Measurements from ENCODE around the gene SELENOV. TPM values are rescaled to one million over a fixed set of nuclear protein-coding genes. Genes with fewer than 3 reads are reported as not detected.
"Not testable (repeated sequence)": the region's sequence is repeated elsewhere in the genome, so short reads cannot be mapped to it uniquely, and the experiment has no call there.

The SELENOV gene, protein sequence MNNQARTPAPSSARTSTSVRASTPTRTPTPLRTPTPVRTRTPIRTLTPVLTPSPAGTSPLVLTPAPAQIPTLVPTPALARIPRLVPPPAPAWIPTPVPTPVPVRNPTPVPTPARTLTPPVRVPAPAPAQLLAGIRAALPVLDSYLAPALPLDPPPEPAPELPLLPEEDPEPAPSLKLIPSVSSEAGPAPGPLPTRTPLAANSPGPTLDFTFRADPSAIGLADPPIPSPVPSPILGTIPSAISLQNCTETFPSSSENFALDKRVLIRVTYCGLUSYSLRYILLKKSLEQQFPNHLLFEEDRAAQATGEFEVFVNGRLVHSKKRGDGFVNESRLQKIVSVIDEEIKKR
- polyA plus RNA-seq (2013, experiment 1 of 2; ENCODE audit: insufficient read length) = not detected
- not detected for polyA plus RNA-seq (2013, experiment 2 of 2; ENCODE audit: insufficient read length)

DNA sequence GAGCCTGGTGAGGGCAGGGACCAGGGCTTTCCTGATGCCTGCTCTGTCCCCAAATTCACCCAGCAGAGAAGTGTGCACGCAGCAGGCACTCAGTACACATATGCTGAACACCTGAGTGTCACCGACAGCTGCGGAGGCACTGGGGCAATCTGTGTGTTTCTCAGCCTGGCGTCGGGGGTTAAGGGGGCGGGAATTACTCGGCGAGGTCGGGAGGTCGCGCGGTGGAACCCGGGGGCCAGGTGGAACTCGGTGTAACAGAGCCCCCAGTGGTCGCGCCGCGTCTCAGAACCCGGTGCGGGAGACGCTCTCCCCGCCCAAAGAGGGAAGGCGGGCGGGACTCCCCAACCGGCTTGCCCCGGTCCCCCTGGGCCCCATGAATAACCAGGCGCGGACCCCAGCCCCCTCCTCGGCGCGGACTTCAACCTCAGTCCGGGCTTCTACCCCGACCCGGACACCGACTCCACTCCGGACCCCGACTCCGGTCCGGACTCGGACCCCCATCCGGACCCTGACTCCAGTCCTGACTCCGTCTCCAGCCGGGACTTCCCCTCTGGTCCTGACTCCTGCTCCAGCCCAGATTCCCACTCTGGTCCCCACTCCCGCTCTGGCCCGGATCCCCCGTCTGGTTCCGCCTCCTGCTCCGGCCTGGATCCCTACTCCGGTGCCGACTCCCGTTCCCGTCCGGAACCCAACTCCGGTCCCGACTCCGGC is at the start of gene SELENOV:
TSS of gene SELENOV (plus strand) at position 300 of the 711 bp plus-strand sequence. CDS start at position 374, 74 bp downstream.
- DNase-seq = no peak

DNA sequence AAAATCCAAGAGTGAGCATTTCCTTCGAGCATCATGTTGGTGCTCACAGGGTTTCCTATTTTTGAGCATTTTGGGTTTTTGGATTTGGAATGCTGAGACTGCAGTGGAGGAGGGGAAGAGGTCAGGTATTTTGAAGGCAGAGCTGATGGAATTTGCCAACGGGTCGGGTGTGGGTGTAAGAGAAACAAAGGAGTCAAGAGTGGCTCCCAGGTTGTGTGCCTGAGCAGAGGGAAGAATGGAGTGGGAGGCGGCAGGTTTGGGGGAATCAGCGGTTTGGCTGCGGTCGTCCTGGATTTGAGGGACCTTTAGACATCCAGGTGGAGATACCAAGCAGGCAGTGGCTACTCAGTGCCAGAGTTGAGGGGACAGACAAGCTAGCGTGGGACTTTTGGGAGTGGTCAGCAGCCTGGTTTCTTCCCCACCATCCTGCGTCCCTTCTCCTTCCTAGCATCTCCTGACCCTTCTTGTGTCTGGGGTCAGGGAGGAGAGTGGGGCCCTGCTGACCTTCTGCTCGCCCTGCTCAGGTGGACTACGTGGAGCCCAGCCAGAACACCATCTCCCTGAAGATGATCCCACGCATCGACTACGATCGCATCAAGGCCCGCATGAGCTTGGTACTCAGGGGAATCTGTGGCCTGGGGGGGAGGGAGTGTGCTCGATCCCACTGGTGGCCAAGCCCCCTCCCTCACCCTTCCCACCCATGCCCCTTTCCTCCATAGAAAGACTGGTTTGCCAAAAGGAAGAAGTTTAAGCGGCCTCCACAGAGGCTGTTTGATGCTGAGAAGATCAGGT is 48.8 kb upstream of the SELENOV start:
- no peak for DNase-seq

DNA sequence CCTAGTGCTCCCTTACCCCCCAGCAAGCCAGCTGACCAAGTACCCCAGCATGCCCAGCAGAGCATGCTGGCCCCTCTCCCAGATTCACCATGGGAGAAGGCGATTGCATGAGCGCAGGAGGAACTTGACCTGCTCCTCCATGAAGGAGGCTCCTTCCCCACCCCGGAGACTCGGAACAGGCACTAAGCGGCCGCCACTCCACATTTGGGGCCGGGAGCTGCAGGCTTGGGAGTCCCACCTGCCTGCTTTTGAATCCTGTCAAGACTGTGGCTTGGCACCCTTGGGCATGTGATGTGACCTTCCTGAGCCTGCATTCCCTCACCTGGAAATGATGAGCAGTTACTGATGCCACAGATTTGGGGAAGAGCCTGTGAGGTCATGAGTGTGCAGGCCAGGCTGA is 47.0 kb upstream of the SELENOV start:
- DNase-seq = no peak

DNA sequence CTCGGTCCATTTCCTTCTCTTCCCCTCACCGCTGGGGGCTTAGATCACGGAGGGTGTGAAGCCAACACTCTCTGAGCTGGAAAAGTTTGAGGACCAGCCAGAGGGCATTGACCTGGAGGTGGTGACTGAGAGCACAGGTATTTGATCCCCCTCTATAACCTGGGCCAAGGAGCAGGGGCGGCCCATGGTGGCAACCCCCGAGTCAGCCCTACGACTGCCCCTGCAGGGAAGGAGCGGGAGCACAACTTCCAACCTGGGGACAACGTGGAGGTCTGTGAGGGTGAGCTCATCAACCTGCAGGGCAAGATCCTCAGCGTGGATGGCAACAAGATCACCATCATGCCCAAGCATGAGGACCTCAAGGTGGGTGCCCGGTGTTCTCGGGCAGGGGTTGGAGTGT is 45.9 kb upstream of the SELENOV start:
- DNase-seq = no peak

DNA sequence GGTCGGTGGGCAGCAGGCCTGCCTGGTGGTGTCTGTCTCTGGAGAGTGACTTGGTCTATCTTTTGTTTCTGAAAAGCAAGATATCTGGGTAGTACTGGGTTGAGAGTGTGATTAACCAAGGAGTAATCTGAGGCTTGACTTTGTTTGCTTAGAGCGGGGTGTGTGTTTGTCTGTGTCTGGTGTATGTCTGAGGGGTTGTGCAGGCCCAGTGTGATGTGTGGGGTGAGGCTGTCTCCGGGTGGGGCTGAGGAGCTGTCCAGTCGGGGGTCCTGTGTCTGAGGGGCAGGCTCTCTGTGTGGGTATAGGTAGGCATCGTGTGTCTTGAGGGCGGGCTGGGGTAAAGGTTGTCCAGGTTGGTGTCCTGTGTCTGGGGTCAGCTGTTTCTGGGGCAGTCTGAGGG is 45.4 kb upstream of the SELENOV start:
- no peak for DNase-seq

DNA sequence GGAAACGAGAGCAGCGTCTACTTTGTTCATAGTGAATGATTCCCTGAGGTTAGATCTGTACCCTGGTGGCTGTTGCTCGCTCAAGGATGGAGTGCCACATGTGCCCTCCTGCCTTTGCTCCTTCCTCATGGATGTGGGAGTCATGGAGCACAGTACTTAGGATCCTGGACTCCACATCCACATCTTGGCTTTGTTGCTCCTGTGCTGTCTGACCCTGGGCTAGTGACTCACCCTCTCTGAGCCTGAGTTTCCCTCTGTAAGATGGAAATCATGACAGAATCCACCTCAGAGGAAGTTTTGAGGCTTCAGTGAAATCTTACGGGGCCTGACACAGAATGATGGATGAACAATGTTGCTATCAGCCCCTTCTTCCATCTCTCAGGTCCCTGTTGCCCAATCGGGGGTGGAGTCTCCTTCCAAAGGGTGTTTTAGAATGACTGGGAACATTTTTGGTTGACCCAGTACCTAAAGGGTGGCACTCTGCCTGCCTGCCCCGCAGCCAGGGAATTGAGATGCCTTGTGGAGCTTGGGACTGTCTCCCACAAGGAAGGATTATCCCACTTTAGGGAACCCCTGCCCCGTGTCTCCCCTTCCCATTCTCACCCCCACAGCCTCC is 44.1 kb upstream of the SELENOV start:
- DNase-seq = no peak

DNA sequence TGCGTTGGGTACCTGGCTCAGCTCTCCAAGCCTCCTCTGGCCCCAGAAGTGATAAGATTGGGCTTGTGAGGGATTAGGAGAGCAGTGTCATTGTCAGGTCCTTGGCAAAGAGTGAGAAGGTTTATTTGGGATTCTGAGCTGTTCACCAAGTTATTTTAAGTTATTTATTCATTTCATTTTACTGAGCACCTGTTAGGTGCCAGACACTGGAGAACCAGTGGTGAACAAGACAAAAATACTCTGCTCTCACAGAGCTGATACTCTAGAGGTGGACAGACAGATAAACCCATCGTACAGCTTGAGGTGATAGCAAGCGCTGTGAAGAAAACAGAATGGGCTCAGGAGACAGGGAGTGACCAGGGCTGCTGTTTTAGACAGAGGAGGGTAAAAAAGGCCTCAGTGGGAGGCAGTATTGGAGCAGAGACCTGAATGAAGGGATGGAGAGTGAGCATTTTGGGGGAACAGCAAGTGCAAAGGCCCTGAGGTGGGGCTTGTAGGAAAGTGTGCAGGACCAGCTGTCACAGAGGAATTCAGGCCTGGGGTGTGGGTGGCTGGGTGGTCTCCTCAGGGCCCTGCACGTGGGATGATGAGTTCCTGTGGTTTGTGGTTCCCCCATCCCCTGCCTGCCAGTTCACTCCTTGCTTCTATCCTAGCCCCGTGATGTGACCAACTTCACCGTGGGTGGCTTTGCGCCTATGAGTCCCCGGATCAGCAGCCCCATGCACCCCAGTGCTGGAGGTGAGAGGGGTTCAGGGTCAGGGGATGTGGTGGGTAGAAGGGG is 43.0 kb upstream of the SELENOV start:
- no peak for DNase-seq

DNA sequence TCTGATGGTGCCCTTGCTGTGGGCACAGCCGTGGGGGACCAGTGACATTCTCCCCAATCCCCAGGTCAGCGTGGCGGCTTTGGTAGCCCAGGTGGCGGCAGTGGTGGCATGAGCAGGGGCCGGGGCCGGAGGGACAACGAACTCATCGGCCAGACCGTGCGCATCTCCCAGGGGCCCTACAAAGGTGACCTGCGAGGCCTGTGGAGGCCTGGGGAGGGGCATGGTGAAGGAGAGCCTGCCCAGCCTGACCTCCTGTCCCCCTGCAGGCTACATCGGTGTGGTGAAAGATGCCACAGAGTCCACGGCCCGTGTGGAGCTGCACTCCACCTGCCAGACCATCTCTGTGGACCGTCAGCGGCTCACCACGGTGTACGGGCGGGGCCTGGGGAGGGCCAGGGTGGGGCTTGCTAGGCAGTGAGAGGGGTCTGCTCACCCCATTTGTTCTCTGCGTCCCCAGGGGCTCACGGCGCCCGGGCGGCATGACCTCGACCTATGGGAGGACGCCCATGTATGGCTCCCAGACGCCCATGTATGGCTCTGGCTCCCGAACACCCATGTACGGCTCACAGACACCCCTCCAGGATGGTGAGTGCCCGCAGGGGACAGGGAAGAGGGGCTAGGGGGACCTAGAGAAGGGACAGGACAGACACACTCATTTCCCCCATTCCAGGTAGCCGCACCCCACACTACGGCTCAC is 42.0 kb upstream of the SELENOV start:
- DNase-seq = no peak

DNA sequence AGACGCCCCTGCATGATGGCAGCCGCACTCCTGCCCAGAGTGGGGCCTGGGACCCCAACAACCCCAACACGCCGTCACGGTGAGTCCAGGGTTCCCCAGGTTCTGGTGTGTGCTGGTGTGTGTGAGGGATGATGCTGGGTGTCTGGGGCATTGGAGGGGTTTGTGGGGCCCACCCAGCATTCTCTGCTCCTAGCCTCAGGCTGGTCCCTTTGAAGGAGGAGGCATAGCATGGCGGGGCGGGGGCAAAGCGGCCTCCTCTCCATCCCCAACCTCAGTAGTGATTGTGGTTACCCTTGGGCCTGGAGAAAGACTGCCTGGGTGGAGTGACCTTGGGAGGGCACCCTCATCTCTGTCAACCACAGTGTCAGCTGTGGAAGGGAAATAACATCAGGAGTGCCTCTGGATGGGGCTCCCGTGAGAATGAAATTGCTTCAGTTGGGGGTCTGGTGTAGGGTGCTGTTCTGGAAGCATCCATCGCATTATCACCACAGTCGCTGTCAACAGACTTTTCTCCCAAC is 41.4 kb upstream of the SELENOV start:
- no peak for DNase-seq

DNA sequence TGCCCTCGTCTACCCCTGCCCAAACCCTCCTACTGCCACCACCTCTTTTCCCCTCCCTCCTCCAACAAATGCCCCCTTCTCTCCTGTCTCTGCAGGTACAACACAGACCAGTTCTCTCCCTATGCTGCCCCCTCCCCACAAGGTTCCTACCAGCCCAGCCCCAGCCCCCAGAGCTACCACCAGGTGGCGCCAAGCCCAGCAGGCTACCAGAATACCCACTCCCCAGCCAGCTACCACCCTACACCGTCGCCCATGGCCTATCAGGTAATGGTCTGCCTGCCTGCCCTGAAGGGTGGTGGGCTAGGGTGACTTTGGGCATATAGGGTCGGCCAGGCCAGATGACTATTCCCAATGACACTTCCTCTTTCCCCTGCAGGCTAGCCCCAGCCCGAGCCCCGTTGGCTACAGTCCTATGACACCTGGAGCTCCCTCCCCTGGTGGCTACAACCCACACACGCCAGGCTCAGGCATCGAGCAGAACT is 40.8 kb upstream of the SELENOV start:
- DNase-seq = peak; percentile 35

DNA sequence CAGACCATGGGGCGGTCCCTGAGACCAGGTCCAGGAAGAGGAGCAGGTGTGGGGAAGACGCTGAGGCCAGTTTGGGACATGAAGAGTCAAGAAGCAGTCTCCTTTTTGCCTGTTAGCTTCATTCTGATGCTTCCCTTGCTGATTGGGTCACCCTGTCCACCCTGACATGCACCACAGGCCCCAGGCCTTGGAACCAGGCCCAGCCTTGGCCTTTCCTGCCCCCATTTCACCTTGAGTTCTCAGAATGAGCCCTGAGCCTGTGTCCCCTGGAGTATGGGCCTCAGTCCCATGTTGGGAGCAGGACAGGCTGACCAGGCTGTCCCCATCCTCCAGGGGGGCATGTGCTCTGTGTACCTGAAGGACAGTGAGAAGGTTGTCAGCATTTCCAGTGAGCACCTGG is 39.2 kb upstream of the SELENOV start:
- DNase-seq = no peak

DNA sequence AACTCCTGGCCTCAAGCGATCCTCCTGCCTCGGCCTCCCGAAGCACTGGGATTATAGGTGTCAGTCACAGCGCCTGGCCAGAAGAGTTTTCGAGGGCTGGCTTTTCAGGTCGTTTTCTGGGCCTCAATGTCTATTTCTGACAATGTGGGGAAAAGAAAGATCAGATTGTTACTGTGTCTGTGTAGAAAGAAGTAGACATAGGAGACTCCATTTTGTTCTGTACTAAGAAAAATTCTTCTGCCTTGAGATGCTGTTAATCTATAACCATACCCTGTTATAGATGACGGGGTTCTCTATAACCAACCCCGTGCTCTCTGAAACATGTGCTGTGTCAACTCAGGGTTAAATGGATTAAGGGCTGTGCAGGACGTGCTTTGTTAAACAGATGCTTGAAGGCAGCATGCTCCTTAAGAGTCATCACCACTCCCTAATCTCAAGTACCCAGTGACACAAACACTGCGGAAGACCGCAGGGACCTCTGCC is 35.6 kb upstream of the SELENOV start:
- not testable (repeated sequence) for DNase-seq

DNA sequence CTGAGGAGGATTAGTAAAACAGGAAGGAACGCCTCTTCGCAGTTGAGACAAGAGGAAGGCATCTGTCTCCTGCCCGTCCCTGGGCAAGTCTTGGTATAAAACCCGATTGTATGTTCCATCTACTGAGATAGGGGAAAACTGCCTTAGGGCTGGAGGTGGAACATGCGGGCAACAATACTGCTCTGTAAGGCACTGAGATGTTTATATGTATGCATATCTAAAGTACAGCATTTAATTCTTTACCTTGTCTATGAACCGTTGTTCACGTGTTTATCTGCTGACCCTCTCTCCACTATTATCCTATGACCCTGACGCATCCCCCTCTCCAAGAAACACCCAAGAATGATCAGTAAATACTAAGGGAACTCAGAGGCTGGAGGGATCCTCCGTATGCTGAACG is 35.0 kb upstream of the SELENOV start:
- DNase-seq = no peak

DNA sequence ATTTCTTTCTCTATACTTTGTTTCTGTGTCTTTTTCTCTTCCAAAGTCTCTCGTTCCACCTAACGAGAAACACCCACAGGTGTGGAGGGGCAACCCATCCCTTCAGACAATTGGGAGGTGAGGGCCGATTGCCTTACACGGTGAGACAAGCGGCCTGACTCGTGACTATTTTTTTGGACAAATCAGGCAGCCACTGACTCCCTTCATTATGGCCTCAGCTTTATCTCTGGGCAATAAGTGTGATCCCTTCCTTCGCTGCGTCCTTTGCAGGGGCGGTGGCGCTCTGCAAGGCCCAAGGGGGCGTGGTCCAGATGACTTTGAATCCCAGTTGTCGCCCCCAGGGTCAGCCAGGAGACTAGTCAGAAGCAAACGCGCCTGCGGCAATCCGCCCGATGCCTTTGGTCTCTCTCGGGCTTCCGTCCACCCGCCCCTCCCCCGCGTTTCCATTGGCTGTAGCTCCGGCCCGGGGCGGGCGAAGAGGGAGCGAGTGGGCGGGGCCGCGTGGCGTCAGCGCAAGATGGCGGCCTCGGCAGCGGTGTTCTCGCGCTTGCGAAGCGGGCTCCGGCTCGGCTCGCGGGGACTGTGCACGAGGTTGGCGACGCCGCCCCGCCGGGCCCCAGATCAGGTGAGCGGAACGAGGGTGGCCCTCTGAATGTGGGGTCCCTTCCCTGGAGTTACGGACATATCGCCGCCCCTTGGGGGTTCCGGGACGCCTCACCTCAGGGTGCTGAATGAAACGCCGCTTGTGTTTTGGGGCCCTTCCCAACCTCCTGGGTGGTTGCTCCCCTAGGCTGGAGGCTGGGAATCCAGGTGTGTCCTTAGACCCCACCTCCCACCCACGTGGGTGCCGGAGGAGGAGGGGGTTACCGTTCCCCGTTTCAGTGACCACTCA is 34.4 kb upstream of the SELENOV start, which contains the start of gene TIMM50:
TSS of gene TIMM50 (plus strand) at position 502 of the 892 bp plus-strand sequence. CDS start at position 518, 16 bp downstream.
- DNase-seq = peak; percentile 96

DNA sequence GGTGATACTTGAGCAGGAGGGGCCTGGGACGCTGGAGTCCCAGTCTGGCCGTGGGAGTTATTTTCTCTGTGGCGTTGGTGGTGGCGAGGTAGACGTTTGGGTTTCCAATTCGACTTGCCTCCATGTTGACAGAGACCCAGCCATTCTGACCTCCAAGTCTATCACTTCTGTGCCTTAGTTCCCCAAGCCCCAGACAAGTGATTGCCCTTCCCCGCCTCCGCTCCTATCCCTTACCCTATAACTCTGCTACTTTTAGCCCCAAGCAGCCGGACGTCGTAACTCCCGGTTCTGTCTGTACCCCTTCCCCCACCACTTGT is 33.8 kb upstream of the SELENOV start:
- DNase-seq = no peak

DNA sequence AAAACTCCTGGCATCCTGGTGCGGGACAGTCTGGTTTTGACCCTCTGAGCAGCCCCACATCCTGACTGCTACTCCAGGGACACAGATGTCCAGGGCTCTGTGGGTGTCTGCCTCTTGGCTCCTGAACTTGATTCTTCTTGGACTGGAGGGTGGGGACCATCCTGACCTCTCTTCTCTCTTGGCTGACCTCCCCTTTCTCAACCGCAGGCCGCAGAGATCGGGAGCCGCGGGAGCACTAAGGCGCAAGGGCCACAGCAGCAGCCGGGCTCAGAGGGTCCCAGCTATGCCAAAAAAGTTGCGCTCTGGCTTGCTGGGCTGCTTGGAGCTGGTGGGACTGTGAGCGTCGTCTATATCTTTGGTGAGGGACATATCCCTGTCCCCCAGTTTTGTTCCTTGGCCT is 33.3 kb upstream of the SELENOV start:
- no peak for DNase-seq

DNA sequence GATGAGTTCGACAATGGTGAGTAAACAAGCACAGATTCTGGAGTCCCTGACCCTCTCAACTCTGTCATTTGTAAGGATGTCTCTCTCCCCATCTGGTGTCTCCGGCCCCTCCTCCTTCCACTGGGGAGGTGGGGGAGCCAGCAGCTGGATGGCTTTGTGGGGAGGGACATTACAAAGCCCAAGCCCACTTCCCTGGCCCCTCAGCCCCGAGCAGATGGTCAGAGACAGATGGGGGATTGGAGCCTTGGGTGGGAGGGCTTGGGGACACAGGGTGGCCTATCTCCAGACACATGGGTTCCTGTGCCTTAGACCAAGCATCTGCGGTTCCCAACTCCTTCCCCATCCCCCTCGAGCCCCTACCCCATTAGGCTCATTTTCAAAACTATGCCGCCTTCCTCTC is 31.8 kb upstream of the SELENOV start:
- DNase-seq = no peak

DNA sequence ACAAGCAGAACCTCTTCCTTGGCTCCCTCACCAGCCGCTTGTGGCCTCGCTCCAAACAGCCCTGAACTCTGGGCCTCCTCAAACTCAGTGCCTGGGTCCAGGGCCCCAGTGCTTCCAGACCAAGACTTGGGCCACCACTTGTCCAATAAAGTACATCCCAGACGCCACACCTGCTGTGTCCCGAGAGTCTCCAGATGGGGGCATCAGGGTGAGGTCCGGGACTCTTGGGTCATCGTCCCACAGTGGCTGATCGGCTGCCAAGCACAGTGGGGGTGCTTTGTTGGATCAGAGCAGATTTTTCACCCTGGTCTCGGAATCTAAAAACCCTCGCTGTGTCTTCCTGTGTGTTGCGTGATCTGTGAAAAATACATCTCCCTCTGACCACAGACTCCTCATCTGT is 25.2 kb upstream of the SELENOV start:
- DNase-seq = no peak

DNA sequence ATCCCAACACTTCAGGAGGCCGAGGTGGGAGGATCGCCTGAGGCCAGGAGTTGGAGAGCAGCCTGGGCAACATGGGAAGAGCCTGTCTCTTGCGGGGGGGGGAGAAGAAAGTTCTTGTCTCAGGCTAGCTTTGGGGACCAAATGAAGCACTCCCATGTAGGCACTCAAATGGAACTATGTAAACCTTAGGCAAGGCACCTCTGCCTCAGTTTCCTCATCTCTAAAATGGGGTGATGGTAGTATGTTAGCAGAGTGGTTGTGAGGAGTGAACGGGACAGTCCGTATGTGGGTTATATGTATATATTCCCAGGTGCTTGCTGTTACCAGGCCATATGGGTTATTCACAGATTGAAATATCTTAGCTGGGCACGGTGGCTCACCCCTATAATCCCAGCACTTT is 22.7 kb upstream of the SELENOV start:
- DNase-seq = no peak

DNA sequence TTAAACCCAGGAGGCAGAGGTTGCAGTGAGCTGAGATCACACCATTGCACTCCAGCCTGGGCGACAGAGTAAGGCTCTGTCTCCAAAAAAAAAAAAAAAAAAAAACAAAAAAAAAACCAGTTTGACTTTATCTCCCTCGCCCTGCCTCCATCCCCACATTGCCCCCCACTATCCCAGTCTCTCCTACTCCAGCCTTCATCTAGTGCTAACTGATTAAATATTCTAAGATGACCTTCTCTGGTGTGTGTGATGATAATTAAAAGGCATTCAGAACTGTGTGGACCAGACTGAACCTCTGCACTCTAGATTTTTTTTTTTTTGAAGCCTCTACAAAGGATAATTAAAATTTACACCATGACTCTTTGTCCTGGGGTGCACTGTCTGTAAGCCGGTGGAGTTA is 22.2 kb upstream of the SELENOV start:
- DNase-seq = no peak
